Fibroblast of the aortic adventitia (primary cell): ENCODE results near the gene SOBP. TPM values are rescaled to one million over a fixed set of nuclear protein-coding genes. Genes with fewer than 3 reads are reported as not detected.

Experiments
- DNase-seq: peaks from one replicate; pipeline ENCODE4 v3.0.0-alpha.2; 2010; ENCODE audit warnings: low read depth
- H3K4me3 ChIP-seq: 2 replicates; pipeline ENCODE4 v1.5.1; 2011; ENCODE audit warnings: low read depth, mild to moderate bottlenecking, control low read depth, low read length, moderate library complexity
- CTCF ChIP-seq: IDR thresholded peaks from 2 replicates; pipeline ENCODE4 v1.5.1; 2011; ENCODE audit warnings: mild to moderate bottlenecking, low read length, control low read depth, inconsistent platforms; ENCODE audit not compliant: insufficient read depth
- total RNA-seq: library from RNA; depleted of rRNA; stranded (reverse); fragments of >200 nt; gene quantifications from 2 replicates; pipeline ENCODE4 v1.2.3, GENCODE V29; 2012; ENCODE audit warnings: low replicate concordance

The SOBP gene
- total RNA-seq, 1 donor: 7.9 TPM

DNA sequence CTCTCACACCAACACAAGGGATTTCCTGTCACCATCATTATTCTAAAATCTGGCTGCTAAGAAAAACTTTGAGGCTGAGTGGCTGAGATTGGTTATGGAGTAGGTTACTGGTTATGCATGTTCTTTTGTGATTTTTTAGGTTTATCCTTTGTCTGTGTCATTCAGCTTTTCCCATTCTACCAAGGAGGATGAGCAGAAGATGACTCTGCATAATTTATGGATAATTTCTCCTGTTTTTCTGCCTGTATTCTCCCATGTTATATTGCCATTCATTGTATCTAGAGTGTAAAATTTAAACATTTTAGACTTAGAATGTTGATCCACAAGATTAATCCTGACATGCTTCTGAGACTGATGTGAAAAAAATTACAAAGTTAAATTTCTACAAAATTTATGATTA is 67.8 kb downstream of the SOBP start:
- H3K4me3 ChIP-seq: no peak overlapping the region
- no peak for TF ChIP-seq CTCF
- DNase-seq: no peak

DNA sequence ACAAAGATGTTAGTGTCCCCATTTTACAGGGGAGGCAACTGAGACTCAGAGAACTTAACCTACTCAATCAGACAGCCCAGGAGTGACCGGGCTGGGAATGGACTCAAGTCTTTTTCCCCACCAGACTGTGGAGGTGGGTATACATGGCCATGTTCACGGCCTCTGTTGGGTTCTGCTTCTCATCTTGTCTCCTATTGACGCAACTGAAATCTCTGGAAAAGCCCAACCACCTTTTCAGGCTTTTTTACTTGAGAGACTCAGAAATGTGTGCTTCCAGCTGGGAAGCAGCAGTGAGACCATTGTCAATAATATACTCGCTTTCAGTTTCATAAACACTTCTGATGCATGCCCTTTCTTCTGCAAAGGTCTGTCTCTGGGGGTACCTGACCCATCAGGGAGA is 70.7 kb downstream of the SOBP start:
- peak; percentile 69 for DNase-seq
- no peak for TF ChIP-seq CTCF
- H3K4me3 ChIP-seq: no peak overlapping the region

DNA sequence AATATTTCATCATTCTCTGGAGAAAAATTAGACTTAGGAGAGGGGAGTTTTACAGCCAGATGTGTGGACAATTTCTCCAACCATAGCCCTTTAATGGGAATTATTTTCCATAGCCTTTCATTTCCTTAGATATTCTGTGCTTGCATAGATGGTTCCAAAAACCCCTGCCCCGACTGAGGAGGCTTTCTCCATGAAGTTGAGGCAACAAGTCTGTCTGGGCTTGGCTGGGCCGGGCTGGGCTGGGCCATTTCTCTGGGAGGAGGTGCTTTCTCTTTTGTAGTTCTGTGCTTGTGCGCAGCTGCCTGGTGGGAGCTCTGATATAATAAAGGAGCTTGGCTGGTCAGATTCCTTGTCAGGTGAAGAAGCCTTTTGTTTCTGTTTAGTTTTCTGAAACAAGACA is 71.4 kb downstream of the SOBP start:
- DNase-seq: peak; percentile 41
- TF ChIP-seq CTCF: no peak
- H3K4me3 ChIP-seq: no peak overlapping the region

GRCh38 chr6:107563694-107564588 is 74.0 kb downstream of the SOBP start:
- H3K4me3 ChIP-seq: no peak overlapping the region
- DNase-seq: no peak
- no peak for TF ChIP-seq CTCF

- no peak overlapping the region for H3K4me3 ChIP-seq
- no peak for TF ChIP-seq CTCF
- no peak for DNase-seq
Observed at GRCh38 chr6:107564589-107564951, 74.7 kb downstream of the SOBP start.

- H3K4me3 ChIP-seq: no peak overlapping the region
- no peak for TF ChIP-seq CTCF
- DNase-seq: no peak
Observed at GRCh38 chr6:107565165-107565723, 75.3 kb downstream of the SOBP start.
